CD4-positive, alpha-beta T cell treated with Interleukin-6 at 100 ng/mL for 8 hours (primary cell): ENCODE results near the gene KBTBD12.

Experiments
- DNase-seq: peaks from one replicate; pipeline ENCODE4 v3.0.0-alpha.2; 2020; ENCODE audit warnings: mixed read lengths, low spot score

KBTBD12 gene

GRCh38 chr3:127953091-127954035 is 38.3 kb downstream of the KBTBD12 start:
- no peak for DNase-seq

GRCh38 chr3:127954640-127955039 is 39.6 kb downstream of the KBTBD12 start:
- no peak for DNase-seq

GRCh38 chr3:127955728-127956127 is 40.7 kb downstream of the KBTBD12 start:
- no peak for DNase-seq

GRCh38 chr3:127959041-127959440 is 44.0 kb downstream of the KBTBD12 start:
- DNase-seq = no peak

- no peak for DNase-seq
These were observed 44.8 kb downstream of the KBTBD12 start for GRCh38 chr3:127959873-127960272.

GRCh38 chr3:127960421-127960965 is 45.5 kb downstream of the KBTBD12 start:
- no peak for DNase-seq

- no peak for DNase-seq
These were observed 46.1 kb downstream of the KBTBD12 start for GRCh38 chr3:127961124-127961523.

GRCh38 chr3:127961963-127962362 is 46.9 kb downstream of the KBTBD12 start:
- DNase-seq = no peak

- no peak for DNase-seq
These were observed 47.9 kb downstream of the KBTBD12 start for GRCh38 chr3:127962937-127963336.

- DNase-seq = no peak
These were observed 49.0 kb downstream of the KBTBD12 start for GRCh38 chr3:127964053-127964452.

- DNase-seq = no peak
These were observed 49.8 kb downstream of the KBTBD12 start for GRCh38 chr3:127964816-127965215.

GRCh38 chr3:127967316-127967715 is 52.3 kb downstream of the KBTBD12 start:
- no peak for DNase-seq

GRCh38 chr3:127970966-127971592 is 56.0 kb downstream of the KBTBD12 start:
- DNase-seq = no peak

GRCh38 chr3:127974226-127974625 is 59.2 kb downstream of the KBTBD12 start:
- no peak for DNase-seq

- DNase-seq = no peak
These were observed 60.4 kb downstream of the KBTBD12 start for GRCh38 chr3:127975153-127976029.

GRCh38 chr3:127978636-127979035 is 63.6 kb downstream of the KBTBD12 start:
- no peak for DNase-seq

- DNase-seq = no peak
These were observed 64.4 kb downstream of the KBTBD12 start for GRCh38 chr3:127979473-127979872.

GRCh38 chr3:127981097-127981496 is 66.1 kb downstream of the KBTBD12 start:
- DNase-seq = no peak

GRCh38 chr3:127982155-127982554 is 67.1 kb downstream of the KBTBD12 start:
- no peak for DNase-seq

GRCh38 chr3:127984241-127984975 is 69.4 kb downstream of the KBTBD12 start:
- no peak for DNase-seq

GRCh38 chr3:127985216-127985615 is 70.2 kb downstream of the KBTBD12 start:
- DNase-seq = no peak
